C4-2B (cell line): Measurements from ENCODE around the gene GRAMD4.

Experiments
- CTCF ChIP-seq: fragments of 450-650 bp; conservative IDR thresholded peaks from 2 replicates; pipeline ENCODE4 v1.5.1; 2017; ENCODE audit warnings: mild to moderate bottlenecking
- ZFX ChIP-seq: fragments of 450-650 bp; IDR thresholded peaks from 2 replicates; pipeline ENCODE4 v1.6.1; 2017

GRCh38 chr22:46631113-46631512, 10.9 kb downstream of the GRAMD4 start:
- TF ChIP-seq CTCF: no peak
- TF ChIP-seq ZFX: no peak
